Spleen (tissue), 7 donors: ENCODE data around the gene CMPK2.

Experiments used
- POLR2A ChIP-seq, 3 donors: fragments of 450-650 bp; IDR thresholded peaks; one replicate each; pipeline ENCODE4 v1.5.1; 2017; ENCODE audit warnings: antibody characterized with exemption in 3 of 3, mild to moderate bottlenecking in 1 of 3
- TF ChIP-seq, protein P1 (sequence below), 11 experiments: fragments of 200-600 bp in 7 of 11; fragments of 450-650 bp in 4 of 11; sonication (generic) in 4 of 11; IDR thresholded peaks in 8 of 11; conservative IDR thresholded peaks in 3 of 11; 1 replicate in 7 of 11; 2 replicates in 4 of 11; pipeline versions ENCODE4 v1.4.0 to v1.8.0; 2016 to 2021; ENCODE audit warnings: antibody characterized with exemption in 11 of 11, inconsistent platforms in 4 of 11, mild to moderate bottlenecking in 1 of 11
- donor health status: DM: no; HTN: no; CAD: no; lungs with moderate emphysema.
- donor health status: DM: no; HTN: no; CAD: no.
- donor health status: DM: no; HTN: no; CAD: no.

DNA sequence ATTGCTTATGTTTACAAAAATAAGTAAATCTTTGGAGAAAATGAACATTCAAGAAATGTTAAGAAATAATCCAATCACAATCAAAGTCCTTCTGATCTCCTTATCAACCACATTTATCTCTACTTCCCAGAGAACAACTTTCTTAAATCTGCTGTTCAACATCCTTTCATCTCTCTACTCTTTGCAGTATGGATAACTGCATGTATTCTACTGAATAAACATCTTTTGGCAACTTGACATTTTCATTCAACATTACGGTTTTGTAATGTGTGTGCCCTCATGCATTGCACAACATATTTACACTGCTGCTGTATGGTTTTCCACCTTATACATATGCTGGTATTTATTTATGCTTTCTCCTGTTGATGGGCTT, 9.2 kb downstream of the CMPK2 start:
- TF ChIP-seq, protein P1, sequence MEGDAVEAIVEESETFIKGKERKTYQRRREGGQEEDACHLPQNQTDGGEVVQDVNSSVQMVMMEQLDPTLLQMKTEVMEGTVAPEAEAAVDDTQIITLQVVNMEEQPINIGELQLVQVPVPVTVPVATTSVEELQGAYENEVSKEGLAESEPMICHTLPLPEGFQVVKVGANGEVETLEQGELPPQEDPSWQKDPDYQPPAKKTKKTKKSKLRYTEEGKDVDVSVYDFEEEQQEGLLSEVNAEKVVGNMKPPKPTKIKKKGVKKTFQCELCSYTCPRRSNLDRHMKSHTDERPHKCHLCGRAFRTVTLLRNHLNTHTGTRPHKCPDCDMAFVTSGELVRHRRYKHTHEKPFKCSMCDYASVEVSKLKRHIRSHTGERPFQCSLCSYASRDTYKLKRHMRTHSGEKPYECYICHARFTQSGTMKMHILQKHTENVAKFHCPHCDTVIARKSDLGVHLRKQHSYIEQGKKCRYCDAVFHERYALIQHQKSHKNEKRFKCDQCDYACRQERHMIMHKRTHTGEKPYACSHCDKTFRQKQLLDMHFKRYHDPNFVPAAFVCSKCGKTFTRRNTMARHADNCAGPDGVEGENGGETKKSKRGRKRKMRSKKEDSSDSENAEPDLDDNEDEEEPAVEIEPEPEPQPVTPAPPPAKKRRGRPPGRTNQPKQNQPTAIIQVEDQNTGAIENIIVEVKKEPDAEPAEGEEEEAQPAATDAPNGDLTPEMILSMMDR (IDR thresholded peaks at IDR 0.05 in 8 of 11, conservative IDR thresholded peaks at IDR 0.05 in 3 of 11), result no peak
- no peak for TF ChIP-seq POLR2A (IDR thresholded peaks at IDR 0.05)
